SK-N-SH treated with all-trans-retinoic acid at 6 μM for 48 hours (cell line): Measurements from ENCODE around the gene ALK.

Experiments
- ATAC-seq: fragments of 200-7000 bp; cut with Tn5 transposase; 3 replicates; pipeline ENCODE4 v1.9.1; 2020; ENCODE audit warnings: mild to moderate bottlenecking, moderate library complexity
- ARNTL ChIP-seq: fragments of 450-650 bp; formaldehyde crosslinking; IDR thresholded peaks from 2 replicates; pipeline ENCODE4 v1.5.0; 2020; ENCODE audit warnings: low read depth, mild to moderate bottlenecking, moderate library complexity, borderline replicate concordance
- BACH2 ChIP-seq: fragments of 250-450 bp; sonication (Bioruptor Pico); IDR thresholded peaks from 2 replicates; pipeline ENCODE4 v1.9.0; 2021; ENCODE audit warnings: mild to moderate bottlenecking, borderline replicate concordance
- CREB5 ChIP-seq: fragments of 250-450 bp; sonication (Bioruptor Pico); IDR thresholded peaks from 2 replicates; pipeline ENCODE4 v1.5.1; 2020; ENCODE audit warnings: low read depth, mild to moderate bottlenecking, moderate library complexity
- CSDC2 ChIP-seq: fragments of 250-450 bp; sonication (Bioruptor Pico); IDR thresholded peaks from 2 replicates; pipeline ENCODE4 v1.5.0; 2020; ENCODE audit warnings: mild to moderate bottlenecking, moderate library complexity
- CSRNP3 ChIP-seq: fragments of 250-450 bp; sonication (Bioruptor Pico); IDR thresholded peaks from 2 replicates; pipeline ENCODE4 v1.5.1; 2021; ENCODE audit warnings: mild to moderate bottlenecking, moderate library complexity
- ESRRG ChIP-seq: fragments of 250-450 bp; sonication (Bioruptor Pico); IDR thresholded peaks from 2 replicates; pipeline ENCODE4 v1.6.1; 2021; ENCODE audit warnings: mild to moderate bottlenecking
- GLIS3 ChIP-seq: fragments of 250-450 bp; sonication (Bioruptor Pico); IDR thresholded peaks from 2 replicates; pipeline ENCODE4 v1.5.0; 2020; ENCODE audit warnings: mild to moderate bottlenecking, moderate library complexity
- ISL1 ChIP-seq: fragments of 250-450 bp; sonication (Bioruptor Pico); IDR thresholded peaks from 2 replicates; pipeline ENCODE4 v2.1.2; 2022; ENCODE audit warnings: mild to moderate bottlenecking, moderate library complexity
- OSR1 ChIP-seq: fragments of 250-450 bp; sonication (Bioruptor Pico); IDR thresholded peaks from 2 replicates; pipeline ENCODE4 v1.8.0; 2022; ENCODE audit warnings: moderate library complexity, mild to moderate bottlenecking, inconsistent platforms
- PATZ1 ChIP-seq: fragments of 250-450 bp; sonication (Bioruptor Pico); IDR thresholded peaks from 2 replicates; pipeline ENCODE4 v1.8.0; 2020; ENCODE audit warnings: mild to moderate bottlenecking, moderate library complexity, borderline replicate concordance
- POU6F1 ChIP-seq: fragments of 250-450 bp; sonication (Bioruptor Pico); IDR thresholded peaks from 2 replicates; pipeline ENCODE4 v1.8.0; 2021; ENCODE audit warnings: low read depth, mild to moderate bottlenecking, moderate library complexity, borderline replicate concordance
- PPARA ChIP-seq: fragments of 250-450 bp; sonication (Bioruptor Pico); IDR thresholded peaks from 2 replicates; pipeline ENCODE4 v1.5.0; 2020; ENCODE audit warnings: mild to moderate bottlenecking, borderline replicate concordance
- RARB ChIP-seq: fragments of 250-450 bp; sonication (Bioruptor Pico); IDR thresholded peaks from 2 replicates; pipeline ENCODE4 v1.8.0; 2021; ENCODE audit warnings: mild to moderate bottlenecking, moderate library complexity
- SNAI2 ChIP-seq: fragments of 250-450 bp; sonication (Bioruptor Pico); IDR thresholded peaks from 2 replicates; pipeline ENCODE4 v1.5.0; 2020; ENCODE audit warnings: mild to moderate bottlenecking, moderate library complexity
- TCF4 ChIP-seq: fragments of 250-450 bp; sonication (Bioruptor Pico); IDR thresholded peaks from 2 replicates; pipeline ENCODE4 v1.8.0; 2021; ENCODE audit warnings: mild to moderate bottlenecking, moderate library complexity, borderline replicate concordance
- TOX ChIP-seq: fragments of 250-450 bp; sonication (Bioruptor Pico); IDR thresholded peaks from 2 replicates; pipeline ENCODE4 v1.8.0; 2021; ENCODE audit warnings: mild to moderate bottlenecking, moderate library complexity, borderline replicate concordance
- TSHZ2 ChIP-seq: fragments of 250-450 bp; sonication (Bioruptor Pico); IDR thresholded peaks from 2 replicates; pipeline ENCODE4 v1.5.0; 2020; ENCODE audit warnings: mild to moderate bottlenecking, moderate library complexity
- ZC3H10 ChIP-seq: fragments of 250-450 bp; sonication (Bioruptor Pico); IDR thresholded peaks from 2 replicates; pipeline ENCODE4 v1.5.1; 2021; ENCODE audit warnings: mild to moderate bottlenecking, moderate library complexity
- ZFP3 ChIP-seq: fragments of 250-450 bp; sonication (Bioruptor Pico); IDR thresholded peaks from 2 replicates; pipeline ENCODE4 v1.5.0; 2020; ENCODE audit warnings: mild to moderate bottlenecking, moderate library complexity
- ZFP30 ChIP-seq: fragments of 450-650 bp; formaldehyde crosslinking; IDR thresholded peaks from 2 replicates; pipeline ENCODE4 v1.5.0; 2022; ENCODE audit warnings: mild to moderate bottlenecking, moderate library complexity
- ZNF565 ChIP-seq: fragments of 450-650 bp; formaldehyde crosslinking; conservative IDR thresholded peaks from 2 replicates; pipeline ENCODE4 v1.5.0; 2020; ENCODE audit warnings: low read depth, mild to moderate bottlenecking, moderate library complexity
- ZNF70 ChIP-seq: fragments of 450-650 bp; formaldehyde crosslinking; IDR thresholded peaks from 2 replicates; pipeline ENCODE4 v1.5.0; 2020; ENCODE audit warnings: mild to moderate bottlenecking, moderate library complexity
- ZNF8 ChIP-seq: fragments of 450-650 bp; formaldehyde crosslinking; IDR thresholded peaks from 2 replicates; pipeline ENCODE4 v1.5.0; 2020; ENCODE audit warnings: mild to moderate bottlenecking, moderate library complexity

Gene ALK

GRCh38 chr2:29267720-29268119, 653.7 kb downstream of the ALK start (continued):
- no peak for TF ChIP-seq PATZ1
- TF ChIP-seq RARB (CRISPR knock-in tag), result no peak

GRCh38 chr2:29263886-29264285, 657.5 kb downstream of the ALK start:
- ATAC-seq, result no peak
- TF ChIP-seq CSDC2 (CRISPR knock-in tag) (no peak), GLIS3 (no peak)
- TF ChIP-seq, all 23 proteins: peak for 0

GRCh38 chr2:29262681-29263260, 658.6 kb downstream of the ALK start:
- no peak; the same call in 1 of the 2 replicates for TF ChIP-seq ZNF70
- no peak for TF ChIP-seq CREB5 (CRISPR knock-in tag)
- TF ChIP-seq ZNF8 (CRISPR knock-in tag), result 0 out of 2 replicates have a peak, but pooled peaks have one; percentile 3
- peak; percentile 96 for TF ChIP-seq TCF4 (CRISPR knock-in tag)
- no peak for TF ChIP-seq OSR1 (CRISPR knock-in tag)
- TF ChIP-seq ZC3H10 (CRISPR knock-in tag), result no peak
- peak; percentile 64 for TF ChIP-seq PPARA (CRISPR knock-in tag)
- peak; percentile 83; the same call in 1 of the 2 replicates for TF ChIP-seq CSRNP3 (CRISPR knock-in tag)
- TF ChIP-seq TSHZ2 (CRISPR knock-in tag), result peak; percentile 98
- peak; percentile 53; the same call in 1 of the 2 replicates for TF ChIP-seq ARNTL (CRISPR knock-in tag)
- peak; percentile 75; the same call in 1 of the 2 replicates for TF ChIP-seq BACH2
- TF ChIP-seq TOX, result no peak
- peak; percentile 52; the same call in 1 of the 2 replicates for TF ChIP-seq GLIS3
- peak; percentile 47; the same call in 1 of the 2 replicates for TF ChIP-seq ZNF565 (CRISPR knock-in tag)
- no peak for TF ChIP-seq POU6F1 (CRISPR knock-in tag)
- TF ChIP-seq ZFP30 (CRISPR knock-in tag), result no peak
- TF ChIP-seq CSDC2 (CRISPR knock-in tag), result no peak
- TF ChIP-seq ZFP3 (CRISPR knock-in tag), result no peak
- peak; percentile 86; the same call in 1 of the 2 replicates for TF ChIP-seq SNAI2 (CRISPR knock-in tag)
- no peak for TF ChIP-seq RARB (CRISPR knock-in tag)
- TF ChIP-seq ISL1 (CRISPR knock-in tag), result peak; percentile 55
- TF ChIP-seq PATZ1, result no peak
- peak; percentile 71 for TF ChIP-seq ESRRG (CRISPR knock-in tag)
- TF ChIP-seq, all 23 proteins: peak for 12
- peak; percentile 65; the same call in 2 of the 3 replicates for ATAC-seq
